NCI-H2081 treated with DMSO at 0.1 percent for 48 hours (cell line): Measurements from ENCODE around the gene PTBP3.
"Not testable (repeated sequence)": the region's sequence is repeated elsewhere in the genome, so short reads cannot be mapped to it uniquely, and the experiment has no call there.

Experiments used
- DNase-seq: peaks from one replicate; lab custom pipeline; 2025; lab: John Stamatoyannopoulos, UW

Gene PTBP3

GRCh38 chr9:112322701-112323377 is 10.6 kb downstream of the PTBP3 start:
- DNase-seq, result no peak

DNA sequence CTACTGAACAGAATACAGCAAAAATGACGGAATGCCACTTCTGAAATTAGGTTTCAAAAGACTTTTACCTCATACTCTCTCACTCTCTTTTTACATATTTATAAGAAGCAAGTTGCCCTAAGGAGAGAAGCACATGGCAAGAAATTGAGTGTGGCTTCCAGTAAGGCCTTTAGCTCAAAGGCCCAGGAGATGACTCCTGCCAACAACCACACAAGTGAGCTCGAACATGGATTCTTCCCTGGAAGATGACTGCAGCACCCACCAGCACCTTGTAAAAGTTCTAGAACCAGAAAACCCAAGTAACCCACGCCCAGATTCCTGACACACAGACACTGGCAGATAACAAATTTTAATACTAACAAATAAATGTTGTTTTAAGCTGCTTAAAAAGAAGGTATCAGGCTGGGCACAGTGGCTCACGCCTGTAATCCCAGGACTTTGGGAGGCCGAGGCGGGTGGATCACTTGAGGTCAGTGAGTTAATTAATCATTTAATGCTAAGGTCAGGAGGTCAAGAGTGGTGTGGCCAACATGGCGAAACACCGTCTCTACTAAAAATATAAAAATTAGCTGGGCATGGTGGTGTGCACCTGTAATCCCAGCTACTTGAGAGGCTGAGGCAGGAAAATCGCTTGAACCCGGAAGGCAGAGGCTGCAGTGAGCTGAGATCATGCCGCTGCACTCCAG is 17.0 kb downstream of the PTBP3 start:
- no peak for DNase-seq

DNA sequence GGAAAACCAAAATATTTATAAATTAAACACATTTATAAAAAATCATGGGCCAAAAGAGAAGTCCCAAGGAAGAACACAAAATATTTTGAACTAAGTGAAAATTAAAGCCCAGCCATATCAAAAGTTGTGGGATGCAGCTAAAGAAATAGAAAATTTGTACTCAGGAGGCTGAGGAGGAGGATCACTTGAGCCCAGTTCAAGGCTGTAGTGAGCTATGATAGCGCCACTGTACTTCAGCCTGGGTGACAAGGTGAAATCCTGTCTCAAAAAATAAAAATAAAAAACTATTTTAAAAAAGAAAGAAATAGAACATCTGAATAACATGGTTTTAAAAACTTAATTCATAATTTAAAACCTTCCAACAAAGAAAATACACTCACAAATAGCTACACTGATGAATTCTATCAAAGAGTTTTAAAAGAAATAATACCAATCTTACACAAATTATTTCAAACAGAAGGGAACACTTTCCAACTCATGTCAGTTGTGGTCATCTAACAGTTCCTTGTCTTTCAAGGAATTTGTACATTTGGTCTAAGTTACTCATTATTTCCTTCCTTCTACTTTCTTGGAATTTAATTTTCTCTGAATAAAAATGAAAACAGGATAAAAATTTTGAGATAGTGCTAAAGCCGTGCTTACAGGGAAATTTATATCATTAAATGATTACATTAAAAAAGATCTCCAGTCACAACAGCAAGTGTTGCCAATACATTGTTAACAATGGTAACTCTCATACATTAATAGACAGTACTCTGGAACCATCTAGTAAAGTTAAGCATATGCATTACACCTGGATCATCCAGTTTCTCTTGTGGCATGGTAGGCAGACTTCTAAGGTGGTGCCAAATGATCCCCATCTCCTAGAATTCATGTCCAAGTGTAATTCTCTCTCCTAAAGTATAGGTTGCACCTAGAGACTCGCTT is 17.8 kb downstream of the PTBP3 start:
- no peak for DNase-seq

DNA sequence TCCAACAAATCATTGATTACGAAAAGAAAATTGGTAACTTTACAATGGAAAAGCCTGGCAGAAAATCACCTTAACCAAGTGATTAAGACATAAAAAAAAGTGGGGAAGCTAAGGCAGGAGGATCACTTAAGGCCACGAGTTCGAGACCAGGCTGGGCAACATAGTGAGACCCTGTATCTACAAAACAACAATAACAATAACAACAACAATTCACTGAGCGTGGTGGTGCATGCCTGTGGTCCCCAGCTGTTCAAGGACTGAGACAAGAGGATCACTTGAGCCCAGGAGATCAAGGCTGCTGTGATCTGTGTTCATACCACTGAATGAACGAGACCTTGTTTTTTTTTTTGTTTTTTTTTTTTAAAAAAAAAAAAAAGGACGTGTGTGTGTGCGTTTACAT is 21.3 kb downstream of the PTBP3 start:
- no peak for DNase-seq

DNA sequence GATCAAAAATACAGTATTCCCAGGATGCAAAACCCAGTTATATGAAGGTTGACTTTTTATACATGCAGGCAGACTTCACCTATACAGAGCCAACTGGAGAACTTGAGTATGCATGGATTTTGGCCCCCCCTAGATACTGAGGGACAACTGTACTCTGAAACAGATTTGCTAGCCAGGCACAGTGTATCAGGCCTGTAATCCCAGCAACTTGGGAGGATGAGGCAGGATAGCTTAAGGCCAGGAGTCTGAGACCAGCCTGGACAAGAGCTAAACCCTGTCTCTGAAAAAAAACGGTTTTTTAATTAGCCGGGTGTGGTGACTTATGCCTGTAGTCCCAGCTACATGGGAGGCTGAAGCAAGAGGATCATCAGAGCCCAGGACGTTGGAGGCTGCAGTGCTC is 21.9 kb downstream of the PTBP3 start:
- DNase-seq, result no peak

DNA sequence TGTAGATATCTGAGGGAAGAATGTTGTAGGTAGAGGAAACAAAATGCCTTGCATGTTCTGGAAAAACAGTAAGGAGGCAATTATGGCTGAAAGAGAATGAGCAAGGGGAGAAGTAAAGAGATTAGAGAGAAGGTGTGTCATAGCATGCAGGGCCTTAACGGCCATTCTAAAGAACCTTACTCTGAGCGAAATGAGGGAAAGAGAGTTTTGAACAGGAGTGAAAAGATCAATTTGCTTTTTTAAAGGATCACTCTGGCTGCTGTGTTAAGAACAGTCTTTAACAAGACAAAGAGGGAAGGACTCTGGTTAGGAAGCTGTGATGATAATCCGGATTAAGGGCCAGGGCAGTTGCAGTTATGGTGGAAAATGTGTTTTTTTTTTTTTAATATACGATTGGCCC is 22.6 kb downstream of the PTBP3 start:
- no peak for DNase-seq

GRCh38 chr9:112308588-112308987 is 24.8 kb downstream of the PTBP3 start:
- DNase-seq, result peak; percentile 80

- no peak for DNase-seq
These were observed 32.0 kb downstream of the PTBP3 start for GRCh38 chr9:112301420-112301819.

DNA sequence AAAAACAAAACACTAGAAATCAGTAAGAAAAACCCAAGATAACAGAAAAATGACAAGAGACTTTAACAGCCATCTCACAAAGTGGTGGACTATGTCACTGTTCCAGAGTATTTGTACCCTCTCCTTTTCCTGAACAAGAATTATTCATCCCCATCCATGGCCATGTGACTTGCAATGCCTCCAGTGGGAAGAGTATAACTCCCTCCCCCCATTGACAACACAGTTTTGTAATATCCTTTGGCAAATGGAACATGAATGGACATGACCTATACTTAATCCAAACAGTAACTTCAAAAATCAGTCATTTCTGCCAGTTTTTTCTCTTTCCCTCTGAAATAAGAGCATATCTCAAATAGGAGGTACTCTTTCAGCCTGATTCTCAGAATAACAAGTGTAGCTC is 33.9 kb downstream of the PTBP3 start:
- DNase-seq, result no peak

- DNase-seq, result no peak
These were observed 36.5 kb downstream of the PTBP3 start for GRCh38 chr9:112296929-112297328.

GRCh38 chr9:112295174-112295573 is 38.2 kb downstream of the PTBP3 start:
- DNase-seq, result no peak

GRCh38 chr9:112288029-112288428 is 45.4 kb downstream of the PTBP3 start:
- no peak for DNase-seq

GRCh38 chr9:112286926-112287325 is 46.5 kb downstream of the PTBP3 start:
- DNase-seq, result no peak

DNA sequence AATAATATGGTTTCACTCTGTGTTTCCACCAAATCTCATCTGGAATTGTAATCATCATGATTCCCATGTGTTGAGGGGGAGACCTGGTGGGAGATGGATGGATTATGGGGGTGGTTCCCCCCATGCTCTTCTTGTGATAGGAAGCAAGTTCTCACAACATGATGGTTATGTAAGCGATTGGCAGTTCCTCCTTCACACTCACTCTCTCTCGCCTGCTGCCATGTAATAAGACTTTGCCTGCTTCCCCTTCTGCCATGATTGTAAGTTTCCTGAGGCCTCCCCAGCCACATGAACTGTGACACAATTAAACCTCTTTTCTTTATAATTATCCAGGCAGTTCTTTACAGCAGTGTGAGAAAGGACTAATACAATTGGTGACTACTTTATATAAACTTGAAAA is 48.4 kb downstream of the PTBP3 start:
- no peak for DNase-seq

GRCh38 chr9:112283582-112284253 is 49.7 kb downstream of the PTBP3 start:
- no peak for DNase-seq

DNA sequence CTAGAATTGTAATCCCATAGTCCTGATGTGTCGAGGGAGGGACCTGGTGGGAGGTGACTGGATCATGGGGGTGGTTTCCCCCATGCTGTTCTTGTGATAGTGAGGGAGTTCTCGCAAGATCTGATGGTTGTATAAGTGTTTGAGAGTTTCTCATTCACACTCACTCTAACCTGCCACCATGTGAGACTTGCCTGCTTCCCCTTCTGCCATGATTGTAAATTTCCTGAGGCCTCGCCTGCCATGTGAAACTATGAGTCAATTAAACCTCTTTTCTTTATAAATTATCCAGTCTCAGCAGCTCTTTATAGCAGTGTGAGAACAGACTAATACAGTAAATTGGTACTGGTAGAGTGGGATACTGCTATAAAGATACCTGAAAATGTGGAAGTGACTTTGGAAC is 50.6 kb downstream of the PTBP3 start:
- DNase-seq, result not testable (repeated sequence)

DNA sequence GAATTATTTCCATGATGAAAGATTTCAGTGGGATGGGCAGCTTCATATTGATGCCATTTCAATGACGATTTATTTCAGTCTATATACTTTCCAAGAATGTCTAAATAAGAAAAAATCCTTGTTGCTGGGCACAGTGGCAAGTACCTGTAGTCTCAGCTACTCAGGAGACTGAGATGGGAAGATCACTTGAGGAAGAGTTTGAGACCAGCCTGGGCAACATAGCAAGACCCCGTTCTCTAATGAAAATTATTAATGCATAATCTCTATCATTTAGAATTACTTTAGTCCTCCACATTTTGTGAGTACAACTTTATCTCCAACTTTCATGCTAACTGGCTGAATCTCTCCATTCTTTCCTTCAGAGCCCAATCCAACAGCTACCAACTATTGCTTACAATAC is 52.5 kb downstream of the PTBP3 start:
- no peak for DNase-seq

DNA sequence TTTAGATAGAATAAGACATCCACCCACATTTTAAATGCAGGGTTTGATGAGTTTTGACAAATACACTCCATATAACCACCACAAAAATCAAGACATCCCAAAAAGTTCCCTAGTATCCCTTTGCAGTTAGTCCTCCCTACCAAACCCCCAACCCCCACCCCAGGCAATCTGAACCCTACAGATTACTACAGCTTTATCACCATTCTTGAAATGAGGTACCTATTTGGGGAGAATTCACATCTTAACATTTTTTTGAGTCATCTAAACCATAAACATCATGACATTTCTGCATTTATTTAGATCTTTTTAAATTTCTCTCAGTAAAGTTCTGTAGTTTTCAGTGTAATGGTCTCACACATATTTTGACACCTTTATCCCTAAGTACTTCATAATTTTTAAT is 53.9 kb downstream of the PTBP3 start:
- no peak for DNase-seq

- no peak for DNase-seq
These were observed 55.3 kb downstream of the PTBP3 start for GRCh38 chr9:112278152-112278551.

DNA sequence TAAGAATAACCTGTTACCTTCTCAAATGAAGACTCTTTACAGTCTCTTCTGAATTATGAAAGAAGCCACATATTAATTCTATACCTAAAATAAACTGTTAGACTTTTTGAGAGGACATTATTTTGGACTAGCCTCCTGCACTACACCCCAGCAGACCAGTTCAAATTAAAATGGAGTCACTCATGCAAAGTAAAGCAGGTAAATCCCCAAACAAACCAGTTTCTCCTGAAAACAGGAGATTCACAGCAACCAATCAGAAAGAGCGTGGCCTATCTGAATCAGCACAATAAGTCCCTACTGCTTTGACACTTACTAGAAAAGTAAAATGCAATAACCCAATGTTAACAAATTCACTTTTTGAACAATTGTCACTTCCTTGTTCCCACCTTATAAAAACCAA is 58.8 kb downstream of the PTBP3 start:
- no peak for DNase-seq

GRCh38 chr9:112273876-112274275 is 59.5 kb downstream of the PTBP3 start:
- DNase-seq, result no peak

- no peak for DNase-seq
These were observed 61.8 kb downstream of the PTBP3 start for GRCh38 chr9:112271466-112272098.
